ENCODE results near the gene PLEKHM3.

The PLEKHM3 gene

GRCh38 chr2:207808119-207808518 lies 217.2 kb downstream of the PLEKHM3 start:
- in situ Hi-C loops (cut with MboI; ENCODE audit: low sequenced_read_pairs) = no loop called here

DNA sequence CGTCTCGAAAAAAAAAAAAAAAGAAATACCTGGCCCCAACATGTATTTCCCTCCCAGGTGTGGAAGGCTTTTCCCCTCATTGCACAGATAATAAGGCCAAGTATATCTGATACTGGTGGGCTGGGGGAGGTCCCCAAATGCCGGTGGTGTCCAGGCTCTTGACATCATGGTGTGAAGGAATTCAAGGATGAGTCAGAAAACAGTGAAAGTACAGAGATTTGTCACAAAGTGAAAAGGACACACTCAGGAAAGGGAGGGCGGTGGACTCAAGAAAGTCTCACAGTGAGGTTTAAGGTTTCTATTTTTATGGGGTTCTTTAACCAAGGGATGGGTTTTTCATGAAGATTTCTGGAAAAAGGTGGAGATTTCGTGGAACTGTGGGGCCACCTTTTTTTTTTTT lies 217.8 kb downstream of the PLEKHM3 start:
- in situ Hi-C loops (cut with MboI; ENCODE audit: low sequenced_read_pairs) = no loop called here

GRCh38 chr2:207805566-207806226 lies 219.6 kb downstream of the PLEKHM3 start:
- in situ Hi-C loops (cut with MboI; ENCODE audit: low sequenced_read_pairs) = no loop called here

DNA sequence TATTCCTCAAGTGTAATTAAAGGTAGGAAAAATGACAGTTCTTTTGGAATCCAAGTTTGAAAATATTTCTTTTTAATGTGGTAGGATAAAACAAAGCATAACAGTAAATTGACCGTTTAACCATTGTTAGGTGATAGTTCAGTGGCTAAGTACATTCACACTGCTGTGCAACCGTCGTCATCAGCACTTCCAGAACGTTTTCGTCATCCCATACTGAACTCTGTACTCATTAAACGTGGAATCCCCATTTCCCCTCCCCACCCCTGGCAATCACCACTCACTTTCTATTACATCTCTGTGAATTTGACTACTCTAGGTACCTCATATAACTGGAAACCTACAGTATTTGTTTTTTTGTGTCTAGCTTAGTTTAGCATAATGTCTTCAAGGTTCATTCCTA lies 222.7 kb downstream of the PLEKHM3 start:
- in situ Hi-C loops (cut with MboI; ENCODE audit: low sequenced_read_pairs) = no loop called here

GRCh38 chr2:207801259-207801658 lies 224.1 kb downstream of the PLEKHM3 start:
- in situ Hi-C loops (cut with MboI; ENCODE audit: low sequenced_read_pairs) = no loop called here

DNA sequence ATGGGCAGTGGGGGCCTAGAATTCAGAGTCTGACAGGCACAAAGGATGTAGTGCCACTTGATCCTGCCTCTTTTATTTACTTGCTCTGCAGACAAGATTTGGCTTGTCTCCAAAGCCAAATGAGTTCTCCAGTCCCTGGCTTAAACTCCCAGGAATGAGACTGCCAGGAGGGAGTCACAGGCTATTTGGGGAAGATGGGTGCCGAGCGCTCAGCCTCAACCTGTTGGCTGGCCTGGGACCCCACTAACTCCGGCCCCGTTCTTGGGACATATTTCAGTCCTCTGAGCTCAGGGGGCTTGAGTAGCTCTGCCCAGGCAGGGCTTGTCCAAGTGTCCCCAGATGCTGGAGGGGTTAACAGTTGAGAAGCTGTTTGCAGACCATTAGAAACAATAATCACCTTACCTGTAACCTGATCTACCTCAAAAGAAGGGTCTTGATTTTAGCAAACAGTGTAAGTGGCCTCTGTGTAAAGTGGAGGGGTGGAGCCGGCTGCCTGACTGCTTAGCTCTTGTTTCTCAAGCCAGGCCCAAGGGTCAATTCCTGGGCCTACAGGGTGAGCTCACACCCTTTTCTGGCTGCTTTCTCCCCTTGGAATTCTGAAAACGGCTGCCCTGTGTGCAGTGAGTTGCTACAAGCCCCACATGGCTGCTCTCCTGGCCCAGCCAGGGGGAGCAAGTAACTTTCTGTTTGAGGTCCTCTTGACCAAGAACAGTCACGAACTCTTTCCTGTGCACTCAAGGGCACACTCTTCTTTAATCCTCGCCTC lies 228.6 kb downstream of the PLEKHM3 start:
- in situ Hi-C loops (cut with MboI; ENCODE audit: low sequenced_read_pairs) = no loop called here

GRCh38 chr2:207792244-207792785 lies 233.0 kb downstream of the PLEKHM3 start:
- in situ Hi-C loops (cut with MboI; ENCODE audit: low sequenced_read_pairs) = no loop called here

- in situ Hi-C loops (cut with MboI; ENCODE audit: low sequenced_read_pairs) = no loop called here
Measured at GRCh38 chr2:207791579-207792243, 233.6 kb downstream of the PLEKHM3 start.

DNA sequence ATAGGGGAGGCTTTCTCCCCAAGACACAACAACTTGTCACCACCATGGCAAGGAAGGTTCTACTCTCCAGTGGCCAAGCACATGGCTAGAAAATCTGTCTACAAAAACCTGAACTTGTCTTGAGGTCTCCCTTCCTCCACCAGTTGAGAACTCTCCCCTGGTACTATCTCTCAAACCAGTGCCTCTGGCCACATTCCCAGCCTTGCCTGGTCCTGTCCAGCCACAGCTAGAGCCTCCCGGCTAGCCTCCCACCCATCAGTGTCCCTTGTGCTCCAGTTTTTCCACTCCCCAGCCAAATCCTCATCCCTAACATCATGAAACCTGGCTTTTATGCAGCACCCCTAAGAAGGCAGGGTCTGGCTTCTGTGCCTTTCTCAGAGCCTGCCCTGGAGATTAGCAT lies 234.4 kb downstream of the PLEKHM3 start:
- in situ Hi-C loops (cut with MboI; ENCODE audit: low sequenced_read_pairs) = no loop called here

DNA sequence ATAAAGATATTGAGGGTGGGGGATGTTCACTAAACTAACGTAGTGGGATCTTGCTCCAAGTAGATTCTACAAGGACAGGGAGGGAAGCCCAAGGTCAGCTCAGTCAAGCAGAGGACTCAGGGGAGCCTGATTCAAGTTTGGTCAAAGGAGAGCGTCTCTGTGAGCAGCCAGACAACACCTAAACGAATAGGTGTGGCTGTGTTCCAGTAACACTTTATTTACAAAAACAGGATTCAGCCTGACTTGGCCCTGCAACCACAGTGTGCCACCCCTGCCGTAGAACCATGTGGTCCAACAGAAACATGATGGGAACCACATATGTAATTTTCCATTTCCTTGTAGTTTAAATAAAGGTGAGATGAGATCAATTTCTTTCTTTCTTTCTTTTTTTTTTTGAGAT lies 237.5 kb downstream of the PLEKHM3 start:
- in situ Hi-C loops (cut with MboI; ENCODE audit: low sequenced_read_pairs) = no loop called here

- in situ Hi-C loops (cut with MboI; ENCODE audit: low sequenced_read_pairs) = no loop called here
Measured at GRCh38 chr2:207787017-207787416, 238.3 kb downstream of the PLEKHM3 start.

DNA sequence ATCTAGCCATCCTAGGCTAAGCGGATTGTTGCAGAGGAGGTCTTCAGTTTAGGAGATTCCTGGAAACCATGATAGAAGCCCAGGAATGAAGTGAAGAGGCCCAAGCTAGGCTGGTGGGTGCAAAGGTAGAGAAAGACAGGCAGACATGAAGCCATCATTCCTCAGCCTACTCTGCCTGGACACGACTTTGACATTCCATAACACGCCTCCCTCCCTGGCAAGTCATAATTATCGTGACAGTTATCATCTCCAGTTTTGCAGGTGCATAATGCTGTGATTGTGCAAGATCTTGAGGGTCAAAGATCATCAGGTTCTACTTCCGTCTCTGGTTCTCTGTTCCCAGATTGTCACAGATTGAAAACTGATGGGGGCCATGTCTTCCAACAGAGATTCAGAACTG lies 240.4 kb downstream of the PLEKHM3 start:
- in situ Hi-C loops (cut with MboI; ENCODE audit: low sequenced_read_pairs) = no loop called here

DNA sequence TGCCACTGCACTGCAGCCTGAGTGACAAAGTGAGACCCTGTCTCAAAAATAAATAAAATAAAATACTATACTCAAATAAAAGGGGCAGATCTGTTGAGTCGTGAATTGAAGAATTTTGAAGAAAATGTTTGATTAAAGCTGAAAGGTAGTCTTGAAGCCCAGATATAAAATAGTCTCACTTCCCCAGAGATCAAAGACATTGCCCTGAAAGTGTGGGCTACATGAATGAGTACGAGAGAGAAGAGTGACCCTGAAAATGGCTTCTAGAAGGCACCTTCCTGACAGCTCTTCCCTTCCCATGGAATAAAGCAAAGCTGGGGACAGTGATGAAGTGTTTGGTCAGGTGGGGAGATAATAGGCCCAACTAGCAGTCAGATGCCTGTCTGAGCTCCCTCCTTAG lies 241.8 kb downstream of the PLEKHM3 start:
- in situ Hi-C loops (cut with MboI; ENCODE audit: low sequenced_read_pairs) = no loop called here

- in situ Hi-C loops (cut with MboI; ENCODE audit: low sequenced_read_pairs) = no loop called here
Measured at GRCh38 chr2:207782238-207783030, 242.9 kb downstream of the PLEKHM3 start.

- in situ Hi-C loops (cut with MboI; ENCODE audit: low sequenced_read_pairs) = no loop called here
Measured at GRCh38 chr2:207779523-207779922, 245.8 kb downstream of the PLEKHM3 start.

- in situ Hi-C loops (cut with MboI; ENCODE audit: low sequenced_read_pairs) = no loop called here
Measured at GRCh38 chr2:207778298-207778882, 246.9 kb downstream of the PLEKHM3 start.

DNA sequence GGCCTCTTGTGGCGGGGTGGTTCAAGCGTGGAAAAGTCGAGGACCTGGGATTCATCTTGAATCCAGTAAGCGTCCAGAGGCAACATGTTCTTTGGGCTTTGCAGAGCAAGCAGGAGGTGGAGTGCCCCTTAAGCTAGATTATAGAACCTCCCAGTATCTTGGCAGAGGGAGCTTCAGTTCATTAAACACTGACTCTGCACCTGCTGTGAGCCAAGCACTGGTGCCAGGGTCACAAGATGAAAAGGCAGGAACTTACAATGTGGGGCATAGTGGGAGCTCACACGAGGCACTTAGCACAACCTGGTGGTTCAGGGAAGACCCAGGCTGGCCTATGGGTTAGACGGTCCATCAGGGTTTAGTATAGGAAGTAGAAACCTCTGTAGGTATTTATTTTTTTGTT lies 248.2 kb downstream of the PLEKHM3 start:
- in situ Hi-C loops (cut with MboI; ENCODE audit: low sequenced_read_pairs) = no loop called here

DNA sequence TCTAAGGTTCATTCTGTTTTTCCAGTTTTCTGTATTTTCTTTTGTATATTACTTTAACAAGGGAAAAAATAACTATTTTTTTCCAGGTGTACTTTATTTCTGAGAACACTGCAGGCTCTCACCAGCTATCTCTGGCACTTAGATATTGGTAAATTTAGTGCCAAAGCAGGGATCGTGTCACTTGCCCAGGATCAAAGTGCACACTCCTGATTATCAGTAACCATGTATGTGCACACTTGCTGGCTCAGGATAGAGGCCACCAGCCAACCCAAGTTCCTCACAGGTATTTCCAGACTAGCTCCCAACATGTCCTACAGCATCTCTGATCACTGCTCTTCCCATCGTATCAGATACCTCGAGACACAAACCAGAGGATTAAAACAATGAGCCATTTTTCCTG lies 249.9 kb downstream of the PLEKHM3 start:
- in situ Hi-C loops (cut with MboI; ENCODE audit: low sequenced_read_pairs) = no loop called here

DNA sequence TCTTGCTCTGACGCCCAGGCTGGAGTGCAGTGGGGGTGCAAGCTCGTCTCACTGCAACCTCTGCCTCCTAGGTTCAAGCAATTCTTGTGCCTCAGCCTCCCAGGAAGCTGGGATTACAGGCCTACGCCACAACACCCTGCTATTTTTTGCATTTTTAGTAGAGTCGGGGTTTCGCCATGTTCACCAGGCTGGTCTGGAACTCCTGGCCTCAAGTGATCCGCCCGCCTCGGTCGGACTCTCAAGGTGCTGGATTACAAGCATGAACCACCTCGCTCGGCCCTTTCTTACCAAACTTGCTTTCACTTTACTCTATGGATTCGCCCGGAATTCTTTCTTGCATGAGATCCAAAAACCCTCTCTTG lies 252.5 kb downstream of the PLEKHM3 start:
- in situ Hi-C loops (cut with MboI; ENCODE audit: low sequenced_read_pairs) = no loop called here

- in situ Hi-C loops (cut with MboI; ENCODE audit: low sequenced_read_pairs) = no loop called here
Measured at GRCh38 chr2:207772081-207772843, 253.1 kb downstream of the PLEKHM3 start.
